ENCODE measurements around the gene ASB7.

Gene ASB7

DNA sequence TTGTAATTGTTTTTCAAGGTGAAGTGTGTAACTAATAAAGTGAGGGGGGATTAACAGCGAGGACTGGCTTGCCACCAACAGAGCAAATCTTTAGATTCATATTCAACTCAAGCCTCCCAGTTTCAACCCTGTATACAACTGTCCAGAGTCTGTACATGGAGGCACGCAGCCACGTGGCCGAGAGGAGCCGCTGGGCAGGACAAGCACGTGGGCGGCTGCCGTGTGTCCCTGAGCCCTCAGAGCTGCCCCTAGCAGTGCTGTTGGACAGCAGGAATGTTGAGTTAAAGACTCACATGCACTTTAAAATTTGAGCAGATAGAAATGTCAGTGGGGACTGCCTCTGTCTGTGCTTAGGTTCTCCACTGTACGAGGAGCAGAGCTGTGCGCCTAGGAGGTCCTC is 29.4 kb downstream of the ASB7 start:
- no peak for DNase-seq (ENCODE audit: extremely low spot score)
- POLR2A ChIA-PET = no interaction called here
- CTCF ChIA-PET = no interaction called here
- TF ChIP-seq SUZ12 (IDR thresholded peaks at IDR 0.05) = no peak
- TF ChIP-seq ARNT (IDR thresholded peaks at IDR 0.05) = no peak
- no peak for TF ChIP-seq BHLHE40 (IDR thresholded peaks at IDR 0.05; ENCODE audit: borderline replicate concordance)
- TF ChIP-seq FOXA1 (IDR thresholded peaks at IDR 0.05) = no peak
- TF ChIP-seq ZNF384 (IDR thresholded peaks at IDR 0.05) = no peak
- no peak for TF ChIP-seq ELF4 (IDR thresholded peaks at IDR 0.05)
- no peak for TF ChIP-seq L3MBTL2 (conservative IDR thresholded peaks at IDR 0.05)
- TF ChIP-seq, protein P1, sequence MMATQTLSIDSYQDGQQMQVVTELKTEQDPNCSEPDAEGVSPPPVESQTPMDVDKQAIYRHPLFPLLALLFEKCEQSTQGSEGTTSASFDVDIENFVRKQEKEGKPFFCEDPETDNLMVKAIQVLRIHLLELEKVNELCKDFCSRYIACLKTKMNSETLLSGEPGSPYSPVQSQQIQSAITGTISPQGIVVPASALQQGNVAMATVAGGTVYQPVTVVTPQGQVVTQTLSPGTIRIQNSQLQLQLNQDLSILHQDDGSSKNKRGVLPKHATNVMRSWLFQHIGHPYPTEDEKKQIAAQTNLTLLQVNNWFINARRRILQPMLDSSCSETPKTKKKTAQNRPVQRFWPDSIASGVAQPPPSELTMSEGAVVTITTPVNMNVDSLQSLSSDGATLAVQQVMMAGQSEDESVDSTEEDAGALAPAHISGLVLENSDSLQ (IDR thresholded peaks at IDR 0.05) = no peak
- no peak for TF ChIP-seq NFRKB (IDR thresholded peaks at IDR 0.05)
- no peak for TF ChIP-seq FOXK2 (IDR thresholded peaks at IDR 0.05)
- no peak for TF ChIP-seq HDGF (IDR thresholded peaks at IDR 0.05; ENCODE audit: borderline replicate concordance)
- no peak for TF ChIP-seq TARDBP (IDR thresholded peaks at IDR 0.05)
- TF ChIP-seq SP1 (IDR thresholded peaks at IDR 0.05) = no peak
- TF ChIP-seq CTBP1 (IDR thresholded peaks at IDR 0.05; ENCODE audit: borderline replicate concordance) = no peak
- no peak for TF ChIP-seq FOXM1 (IDR thresholded peaks at IDR 0.05; ENCODE audit: borderline replicate concordance)
- TF ChIP-seq LEF1 (IDR thresholded peaks at IDR 0.05; ENCODE audit: borderline replicate concordance) = no peak

DNA sequence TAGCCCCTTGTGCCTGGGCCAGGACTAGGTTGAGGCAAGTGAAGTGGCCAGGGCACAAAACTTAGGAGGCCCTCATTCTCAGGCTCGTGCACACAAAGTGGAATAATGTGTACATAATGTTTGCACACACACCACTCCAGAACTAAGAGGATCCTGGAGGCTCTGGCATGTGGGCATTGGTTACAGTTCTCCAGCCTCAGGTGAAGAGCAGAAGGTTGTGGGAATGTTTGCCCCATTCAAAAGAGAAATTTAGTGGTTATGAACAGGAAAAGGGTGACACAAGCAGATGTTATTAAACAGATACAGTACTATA is 31.3 kb downstream of the ASB7 start:
- CTCF ChIA-PET = no interaction called here
- POLR2A ChIA-PET = no interaction called here
- TF ChIP-seq FOXK2 (IDR thresholded peaks at IDR 0.05) = no peak
- TF ChIP-seq CTBP1 (IDR thresholded peaks at IDR 0.05; ENCODE audit: borderline replicate concordance) = no peak
- TF ChIP-seq ARNT (IDR thresholded peaks at IDR 0.05) = no peak
- TF ChIP-seq BHLHE40 (IDR thresholded peaks at IDR 0.05; ENCODE audit: borderline replicate concordance) = no peak
- no peak for DNase-seq (ENCODE audit: extremely low spot score)

DNA sequence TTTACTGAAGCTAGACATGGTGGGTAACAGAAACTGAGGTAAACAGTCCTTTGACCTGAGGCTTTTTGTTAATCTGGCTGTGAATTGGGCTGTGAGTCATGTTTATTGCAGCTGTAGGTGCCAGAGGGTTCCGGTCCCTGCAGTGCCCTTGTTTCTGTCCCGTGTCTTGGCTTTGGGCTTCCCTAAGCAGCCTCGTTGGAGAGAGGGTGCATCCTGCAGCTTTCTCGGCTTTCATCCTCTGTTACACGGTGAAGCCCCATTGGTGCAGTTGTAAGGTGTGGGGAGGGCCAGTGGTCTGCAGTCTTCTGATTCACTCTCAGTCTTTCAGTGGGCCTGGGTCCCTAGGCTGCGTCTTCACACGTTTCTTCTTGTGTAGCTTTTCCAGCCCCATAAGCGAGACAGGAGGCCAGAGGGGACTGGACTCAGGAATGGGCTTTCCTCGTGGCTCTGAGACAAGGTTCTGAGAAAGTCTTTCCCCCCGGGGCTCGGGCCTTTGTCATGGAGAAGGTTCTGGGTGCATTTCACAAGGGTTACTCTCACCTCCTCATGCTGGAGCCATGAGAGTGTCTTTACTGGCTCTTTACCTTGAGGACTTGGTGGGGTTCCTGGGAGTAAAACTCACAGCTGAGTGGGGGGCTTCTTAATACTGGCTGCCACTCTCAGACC is 33.1 kb downstream of the ASB7 start:
- no peak for DNase-seq (ENCODE audit: extremely low spot score)
- TF ChIP-seq ARNT (IDR thresholded peaks at IDR 0.05) (no peak), ELF4 (IDR thresholded peaks at IDR 0.05) (no peak), BHLHE40 (IDR thresholded peaks at IDR 0.05; ENCODE audit: borderline replicate concordance) (no peak), SP1 (IDR thresholded peaks at IDR 0.05) (no peak), FOXA1 (IDR thresholded peaks at IDR 0.05) (no peak), FOXM1 (IDR thresholded peaks at IDR 0.05; ENCODE audit: borderline replicate concordance) (no peak), NFRKB (IDR thresholded peaks at IDR 0.05) (no peak)
- ChIA-PET CTCF (interaction anchor here (0.9 kb wide), 1 partner anchor 373 kb away, joined by 6 read pairs; no protein-coding TSS in a partner anchor), POLR2A (no interaction called here)

DNA sequence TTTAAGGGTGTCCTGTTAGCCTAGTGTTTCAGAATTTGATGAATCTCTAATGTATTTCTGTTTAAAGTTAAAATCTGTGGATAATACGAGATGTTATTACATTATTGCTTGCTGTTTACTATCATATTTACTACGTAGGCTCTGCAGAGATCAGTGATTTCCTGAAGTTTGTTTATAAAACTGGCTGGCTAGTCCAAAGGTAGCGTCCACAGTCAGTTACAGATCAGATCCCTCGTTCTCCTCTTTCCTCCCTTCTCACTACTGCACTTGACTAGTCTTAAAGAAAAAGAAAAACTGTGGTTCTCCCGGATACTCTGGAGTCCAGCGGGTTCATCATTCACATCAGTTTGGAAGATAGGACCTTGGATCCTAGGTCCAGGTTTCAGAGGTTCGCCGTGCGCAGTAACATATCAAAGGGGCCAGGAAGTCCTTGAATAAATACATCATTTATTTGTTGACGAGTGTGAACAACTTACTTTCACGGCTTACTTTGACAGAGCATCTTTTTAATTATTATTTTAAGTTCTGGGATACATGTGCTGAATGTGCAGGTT is 35.9 kb downstream of the ASB7 start:
- no peak for TF ChIP-seq TARDBP (IDR thresholded peaks at IDR 0.05)
- no peak for TF ChIP-seq LEF1 (IDR thresholded peaks at IDR 0.05; ENCODE audit: borderline replicate concordance)
- TF ChIP-seq BHLHE40 (IDR thresholded peaks at IDR 0.05; ENCODE audit: borderline replicate concordance) = no peak
- TF ChIP-seq ARNT (IDR thresholded peaks at IDR 0.05) = no peak
- TF ChIP-seq SP1 (IDR thresholded peaks at IDR 0.05) = no peak
- TF ChIP-seq, protein P1 (IDR thresholded peaks at IDR 0.05) = no peak
- no peak for TF ChIP-seq NFRKB (IDR thresholded peaks at IDR 0.05)
- no peak for TF ChIP-seq L3MBTL2 (conservative IDR thresholded peaks at IDR 0.05)
- DNase-seq (ENCODE audit: extremely low spot score) = no peak
- CTCF ChIA-PET = no interaction called here
- POLR2A ChIA-PET = no interaction called here

DNA sequence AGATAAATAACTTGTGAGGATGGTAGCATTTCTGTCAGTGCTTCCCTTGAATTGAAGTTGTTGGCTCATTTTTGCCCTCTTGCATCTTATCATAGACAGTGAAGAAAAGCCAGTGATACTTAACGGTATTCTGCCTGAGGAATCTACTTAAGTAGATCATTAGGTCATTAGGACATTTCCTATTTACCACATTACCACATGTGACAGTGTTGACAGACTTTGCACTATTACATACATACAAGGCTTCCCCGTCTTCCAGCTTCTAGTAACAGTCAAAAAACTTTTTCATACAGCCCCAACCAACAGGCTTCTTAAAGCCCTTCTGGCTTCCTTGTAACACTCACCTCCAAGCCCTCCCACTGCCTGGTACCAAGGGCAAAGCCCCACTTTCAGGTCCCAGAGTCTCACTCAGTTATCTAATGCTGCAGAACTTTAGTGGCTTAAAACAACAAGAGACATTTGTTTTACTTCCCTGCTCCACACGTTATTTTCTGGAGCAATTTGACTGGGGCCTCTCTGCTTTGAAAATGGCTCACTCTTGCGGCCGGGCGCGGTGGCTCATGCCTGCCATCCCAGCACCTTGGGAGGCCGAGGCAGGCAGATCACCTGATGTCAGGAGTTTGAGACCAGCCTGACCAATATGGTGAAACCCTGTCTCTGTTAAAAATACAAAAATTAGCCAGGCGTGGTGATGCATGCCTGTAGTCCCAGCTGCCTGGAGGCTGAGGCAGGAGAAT is 40.0 kb downstream of the ASB7 start:
- CTCF ChIA-PET = no interaction called here
- DNase-seq (ENCODE audit: extremely low spot score) = no peak
- POLR2A ChIA-PET = no interaction called here
- TF ChIP-seq FOXK2 (IDR thresholded peaks at IDR 0.05) (no peak), ARNT (IDR thresholded peaks at IDR 0.05) (no peak), FOXM1 (IDR thresholded peaks at IDR 0.05; ENCODE audit: borderline replicate concordance) (no peak), ELF4 (IDR thresholded peaks at IDR 0.05) (no peak), TARDBP (IDR thresholded peaks at IDR 0.05) (no peak), SP1 (IDR thresholded peaks at IDR 0.05) (no peak)

DNA sequence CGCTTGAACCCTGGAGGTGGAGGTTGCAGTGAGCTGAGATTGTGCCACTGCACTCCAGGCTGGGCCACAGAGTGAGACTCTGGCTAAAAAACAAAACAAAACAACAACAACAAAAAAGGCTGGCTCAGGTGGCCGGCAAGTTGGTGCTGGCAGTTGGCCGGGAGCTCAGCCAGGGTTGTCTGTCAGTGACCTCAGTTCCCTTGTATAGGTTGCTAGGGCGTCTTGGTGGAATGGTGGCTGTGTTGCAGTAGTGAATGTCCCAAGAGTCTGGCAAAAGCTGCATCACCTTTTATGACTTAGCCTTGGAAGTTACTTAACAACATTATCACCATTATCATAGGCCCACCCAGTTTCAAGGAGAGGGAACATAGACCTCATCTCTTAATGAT is 40.6 kb downstream of the ASB7 start:
- TF ChIP-seq ZNF384 (IDR thresholded peaks at IDR 0.05) (no peak), BHLHE40 (IDR thresholded peaks at IDR 0.05; ENCODE audit: borderline replicate concordance) (no peak), SUZ12 (IDR thresholded peaks at IDR 0.05) (no peak), FOXA1 (IDR thresholded peaks at IDR 0.05) (no peak), ELF4 (IDR thresholded peaks at IDR 0.05) (no peak), LEF1 (IDR thresholded peaks at IDR 0.05; ENCODE audit: borderline replicate concordance) (no peak), ARNT (IDR thresholded peaks at IDR 0.05) (no peak), TARDBP (IDR thresholded peaks at IDR 0.05) (no peak), SP1 (IDR thresholded peaks at IDR 0.05) (no peak), L3MBTL2 (conservative IDR thresholded peaks at IDR 0.05) (no peak), FOXM1 (IDR thresholded peaks at IDR 0.05; ENCODE audit: borderline replicate concordance) (no peak), NFRKB (IDR thresholded peaks at IDR 0.05) (no peak), FOXK2 (IDR thresholded peaks at IDR 0.05) (no peak)
- TF ChIP-seq, protein P1 (IDR thresholded peaks at IDR 0.05) = no peak
- no peak for DNase-seq (ENCODE audit: extremely low spot score)
- ChIA-PET POLR2A (no interaction called here), CTCF (no interaction called here)
